GM12878 (cell line): Measurements from ENCODE around the gene PRKCZ. TPM values are rescaled to one million over a fixed set of nuclear protein-coding genes. Genes with fewer than 3 reads are reported as not detected.

Experiments
- ATAC-seq: fragments of 200-7000 bp; cut with Tn5 transposase; 3 replicates; pipeline ENCODE4 v1.9.1; 2020; ENCODE audit warnings: mild to moderate bottlenecking, moderate library complexity
- BruUV-seq: library from RNA; stranded (reverse); fragments of 400-500 nt; replicated peaks from 2 replicates; lab custom pipeline; 2021; lab: Mats Ljungman, UMichigan
- CTCF ChIA-PET: fragments of 300-600 bp; sonication (Branson Sonifier 250); formaldehyde crosslinking; extraction: SDS; loops from one replicate; lab custom pipeline; 2021; ENCODE audit warnings: inconsistent platforms; lab: Yijun Ruan, JAX
- POLR2A ChIA-PET: fragments of 350-600 bp; formaldehyde crosslinking; extraction: SDS; loops from one replicate; lab custom pipeline; 2021; ENCODE audit warnings: inconsistent platforms; lab: Charles Lee
- RAD21 ChIA-PET: fragments of 300-600 bp; sonication (Branson Sonifier 250); formaldehyde crosslinking; loops from one replicate; lab custom pipeline; 2023; ENCODE audit warnings: antibody characterized with exemption; ENCODE audit not compliant: unreplicated experiment; lab: Charles Lee
- SMC1A ChIA-PET: fragments of 300-600 bp; sonication (Branson Sonifier 250); formaldehyde crosslinking; loops from one replicate; lab custom pipeline; 2023; ENCODE audit not compliant: unreplicated experiment, uncharacterized antibody; lab: Charles Lee
- DNase-seq: peaks from one replicate; pipeline ENCODE4 v3.0.0-alpha.2; 2011; ENCODE audit warnings: low read depth, low spot score
- FAIRE-seq: peaks from 3 replicates; lab custom pipeline; 2011; peaks lifted over from hg19 to GRCh38; lab: Jason Lieb, UNC
- H2AFZ ChIP-seq: 2 replicates; pipeline ENCODE4 v1.6.0; 2011; ENCODE audit warnings: low read depth, low read length, control low read depth; ENCODE audit not compliant: control insufficient read depth
- H3K27ac ChIP-seq: 2 replicates; pipeline ENCODE4 v1.5.1; 2011; ENCODE audit warnings: control low read depth; ENCODE audit not compliant: control insufficient read depth, insufficient read depth
- H3K27me3 ChIP-seq, 2 experiments: replicated peaks in 1 of 2; 2 replicates each; pipeline versions ENCODE4 v1.6.0 to v1.6.1; 2011; ENCODE audit warnings: low read length in 1 of 2; ENCODE audit not compliant: control insufficient read depth in 2 of 2, insufficient read depth in 2 of 2
- H3K36me3 ChIP-seq, 2 experiments: 2 replicates each; pipeline ENCODE4 v1.5.1; 2011; ENCODE audit warnings: low read length in 1 of 2; ENCODE audit not compliant: control insufficient read depth in 2 of 2, insufficient read depth in 2 of 2
- H3K4me1 ChIP-seq: 2 replicates; pipeline ENCODE4 v1.6.1; 2011; ENCODE audit warnings: mild to moderate bottlenecking, low read length, moderate library complexity, mixed read lengths; ENCODE audit not compliant: control insufficient read depth, insufficient read depth
- H3K4me2 ChIP-seq: 2 replicates; pipeline ENCODE4 v1.6.0; 2011; ENCODE audit warnings: control low read depth; ENCODE audit not compliant: control insufficient read depth, insufficient read depth
- H3K4me3 ChIP-seq: fragments of 200-600 bp; sonication (generic); 2 replicates; pipeline ENCODE4 v1.5.1; 2016
- H3K79me2 ChIP-seq: 2 replicates; pipeline ENCODE4 v1.6.0; 2011; ENCODE audit warnings: low read length; ENCODE audit not compliant: control insufficient read depth, insufficient read depth
- H3K9ac ChIP-seq: 2 replicates; pipeline ENCODE4 v1.8.0; 2011; ENCODE audit warnings: low read length, control low read depth, mixed read lengths; ENCODE audit not compliant: control insufficient read depth, insufficient read depth
- H3K9me3 ChIP-seq: replicated peaks from 3 replicates; pipeline ENCODE4 v1.5.1; 2011; ENCODE audit warnings: mild to moderate bottlenecking, low read length; ENCODE audit not compliant: control insufficient read depth, insufficient read depth
- H4K20me1 ChIP-seq: 2 replicates; pipeline ENCODE4 v1.6.0; 2011; ENCODE audit not compliant: control insufficient read depth, insufficient read depth
- KAT2A ChIP-seq: conservative IDR thresholded peaks from 2 replicates; pipeline ENCODE4 v1.6.1; 2011; ENCODE audit warnings: low read depth, low read length; ENCODE audit not compliant: control insufficient read depth
- MYC ChIP-seq: IDR thresholded peaks from 2 replicates; pipeline ENCODE4 v1.6.1; 2011; ENCODE audit warnings: mild to moderate bottlenecking, low read length, moderate library complexity, inconsistent platforms; ENCODE audit not compliant: insufficient read depth, insufficient replicate concordance, insufficient read length, severe bottlenecking
- STAT1 ChIP-seq: fragments of 450-650 bp; conservative IDR thresholded peaks from 2 replicates; pipeline ENCODE4 v1.6.1; 2014; ENCODE audit warnings: antibody characterized with exemption, mild to moderate bottlenecking
- WGBS: methylation state at CpG from one replicate; pipeline ENCODE4 v1.1.6; 2016; ENCODE audit warnings: low lambda C conversion rate; ENCODE audit not compliant: insufficient replicate concordance, insufficient coverage; ENCODE audit errors: missing lambda C conversion rate; 5-methylcytosine and 5-hydroxymethylcytosine counted together
- in situ Hi-C: fragments of 300-500 bp; cut with MboI; formaldehyde crosslinking; loops from 9 replicates; pipeline ENCODE4 v1.14.3; 2018; ENCODE audit warnings: mixed read lengths
- intact Hi-C: fragments of 100-400 bp; cut with micrococcal nuclease; formaldehyde crosslinking; loops from one replicate; pipeline ENCODE4 v1.14.2; 2022; ENCODE audit not compliant: unreplicated experiment
- polyA plus RNA-seq, 11 experiments: library from polyadenylated mRNA; depleted of rRNA in 4 of 11; unstranded in 6 of 11; stranded (reverse) in 5 of 11; fragments of >200 nt; fragmentation: Nextera tagmentation in 4 of 11; fragmentation: Illumina TruSeq in 1 of 11; extraction: Ambion mirVana in 4 of 11; extraction: Trizol in 1 of 11; gene quantifications; 1 replicate in 1 of 11; 2 replicates in 10 of 11; pipeline versions ENCODE4 v1.2.1 to v1.2.3, GENCODE V29; 2011 to 2016; ENCODE audit warnings: inconsistent platforms in 2 of 11, missing spikeins in 2 of 11, low read depth in 1 of 11
- total RNA-seq, 4 experiments: library from RNA; depleted of rRNA in 3 of 4; stranded (reverse); fragments of >200 nt in 3 of 4; fragmentation: Illumina TruSeq in 1 of 4; extraction: Trizol in 1 of 4; gene quantifications; 2 replicates each; pipeline versions ENCODE4 v1.2.1 to v1.2.3, GENCODE V29; 2013 to 2021

Gene PRKCZ
- total and polyA plus RNA-seq, 10 of the 15 experiments (the other 5 are each of a cell fraction or from before 2014, with no cell fraction given): 0.05 to 1.9 (median 0.64) TPM; not detected in 1

DNA sequence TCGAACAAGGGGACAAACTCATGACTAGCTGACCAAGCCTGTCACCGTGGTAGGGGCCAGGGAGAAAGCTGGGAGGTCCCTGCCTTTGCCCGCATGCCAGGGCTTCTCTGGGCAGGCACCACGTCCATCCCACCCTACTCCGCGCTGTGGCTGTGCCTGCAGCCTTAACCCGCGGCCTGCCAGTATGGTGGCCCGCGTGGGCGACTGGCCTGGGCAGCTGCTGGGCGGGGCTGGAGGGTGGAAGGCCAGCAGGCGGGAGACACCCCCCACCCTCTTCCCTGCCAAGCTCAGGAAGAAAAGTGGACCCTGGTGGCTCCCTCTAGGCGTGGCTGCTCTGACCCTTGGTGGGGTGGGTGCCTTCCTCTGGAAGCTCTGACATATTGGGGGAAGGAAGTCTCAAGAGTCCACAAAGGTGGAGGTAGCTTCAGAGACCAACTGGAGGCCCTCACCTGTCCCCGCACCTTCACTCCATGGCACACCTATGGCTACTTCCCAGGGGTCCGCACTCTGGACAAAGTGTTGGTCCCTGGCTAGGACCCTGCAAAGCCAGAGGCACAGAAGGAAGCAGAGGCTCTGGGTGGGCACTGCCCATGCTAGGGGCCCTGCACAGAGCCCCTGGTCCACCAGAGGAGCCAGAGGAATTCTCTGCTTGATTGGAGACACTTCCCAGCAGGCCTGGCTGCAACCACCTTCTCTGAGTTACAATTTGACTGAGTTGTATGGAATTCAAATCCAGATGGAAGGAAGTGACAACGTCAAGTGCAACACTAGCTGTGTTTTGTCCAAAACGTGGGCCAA is 174.6 kb downstream of the PRKCZ start:
- TF ChIP-seq KAT2A: no peak
- no peak for TF ChIP-seq MYC
- no peak for TF ChIP-seq STAT1
- H3K27me3 ChIP-seq: no peaks in the 10 kb centered on the region
- POLR2A ChIA-PET: interaction anchor here (0.6 kb wide), 1 partner anchor 353 kb away, joined by 3 read pairs; no protein-coding TSS in a partner anchor
- H3K36me3 ChIP-seq: no peaks in the 10 kb centered on the region
- BruUV-seq: no TSS peak
- no peak overlapping the region for H3K27ac ChIP-seq
- no peak for DNase-seq
- RAD21 ChIA-PET: interaction anchor here (0.6 kb wide), 1 partner anchor 165 kb away, joined by 3 read pairs; no protein-coding TSS in a partner anchor
- SMC1A ChIA-PET: no interaction called here
- intact Hi-C loops: loop anchor here (5.0 kb wide), 1 partner anchor 87 kb away; no protein-coding TSS in a partner anchor
- H3K79me2 ChIP-seq: peaks cover 12% of the 10 kb centered on the region
- H3K9ac ChIP-seq: no peak overlapping the region
- no peak overlapping the region for H2AFZ ChIP-seq
- FAIRE-seq: no peak
- H3K9me3 ChIP-seq: no peaks in the 10 kb centered on the region
- no peak overlapping the region for H3K4me3 ChIP-seq
- CTCF ChIA-PET: no interaction called here
- H3K4me1 ChIP-seq: peaks cover under 1% of the 10 kb centered on the region; the same call in 1 of the 2 replicates
- ATAC-seq: no peak
- WGBS: 51% methylated on average over 18 of the region's 18 CpGs
- in situ Hi-C loops: no loop called here
- H3K4me2 ChIP-seq: no peak overlapping the region
- 0 out of 2 replicates have a peak, but pooled peaks cover 5% of the 10 kb centered on the region for H4K20me1 ChIP-seq
